ENCODE data around the gene CD200. TPM values are rescaled to one million over a fixed set of nuclear protein-coding genes. Genes with fewer than 3 reads are reported as not detected.

The CD200 gene
- total RNA-seq, 1 experiment from 2014 or later: not detected

DNA sequence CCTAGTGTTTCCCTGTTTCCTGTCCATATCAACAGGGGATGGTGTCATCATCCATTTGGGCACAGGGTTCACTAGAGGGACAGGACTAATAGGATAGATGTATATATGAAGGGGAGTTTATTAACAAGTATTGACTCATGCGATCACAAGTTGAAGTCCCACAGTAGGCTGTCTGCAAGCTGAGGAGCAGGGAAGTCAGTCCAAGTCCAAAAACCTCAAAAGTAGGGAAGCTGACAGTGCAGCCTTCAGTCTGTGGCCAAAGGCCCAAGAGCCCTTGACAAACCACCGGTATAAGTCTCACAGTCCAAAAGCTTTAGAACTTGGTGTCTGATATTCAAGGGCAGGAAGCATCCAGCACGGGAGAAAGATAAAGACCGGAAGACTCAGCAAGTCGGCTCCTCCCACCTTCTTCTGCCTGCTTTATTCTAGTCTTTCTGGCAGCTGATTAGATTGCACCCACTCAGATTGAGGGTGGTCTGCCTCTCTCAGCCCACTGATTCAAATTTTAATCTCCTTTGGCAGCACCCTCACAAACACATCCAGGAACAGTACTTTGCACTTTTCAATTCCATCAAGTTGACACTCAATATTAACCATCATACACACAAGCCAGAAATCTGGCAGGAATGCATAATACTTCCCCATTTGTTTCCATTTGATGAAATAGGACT is 43.4 kb downstream of the CD200 start:
- H3K27ac ChIP-seq (ENCODE audit: low read length): no peak overlapping the region
- CTCF ChIA-PET: no interaction called here
- DNase-seq (ENCODE audit: low read depth, low spot score) (no peak), ATAC-seq (no peak)
- intact Hi-C loops (cut with micrococcal nuclease; ENCODE audit: unreplicated experiment): no loop called here
- no peak overlapping the region for H3K4me3 ChIP-seq (ENCODE audit: low read depth in 2 of 2, low read length in 2 of 2)
- H3K27me3 ChIP-seq (ENCODE audit: control insufficient read depth, insufficient read depth, low read length): no peaks in the 10 kb centered on the region
- in situ Hi-C loops (cut with HindIII; ENCODE audit: low pct_unique_long_range_greater_than_20kb, low sequenced_read_pairs): no loop called here
- TF ChIP-seq TCF7L2 (IDR thresholded peaks at IDR 0.05; ENCODE audit: low read depth, low read length) (no peak), SIN3A (IDR thresholded peaks at IDR 0.05; ENCODE audit: borderline replicate concordance, insufficient read depth, low read depth, low read length) (no peak), POLR2AphosphoS5 (IDR thresholded peaks at IDR 0.05; ENCODE audit: low read depth, low read length) (no peak)
- TF ChIP-seq, protein P1, sequence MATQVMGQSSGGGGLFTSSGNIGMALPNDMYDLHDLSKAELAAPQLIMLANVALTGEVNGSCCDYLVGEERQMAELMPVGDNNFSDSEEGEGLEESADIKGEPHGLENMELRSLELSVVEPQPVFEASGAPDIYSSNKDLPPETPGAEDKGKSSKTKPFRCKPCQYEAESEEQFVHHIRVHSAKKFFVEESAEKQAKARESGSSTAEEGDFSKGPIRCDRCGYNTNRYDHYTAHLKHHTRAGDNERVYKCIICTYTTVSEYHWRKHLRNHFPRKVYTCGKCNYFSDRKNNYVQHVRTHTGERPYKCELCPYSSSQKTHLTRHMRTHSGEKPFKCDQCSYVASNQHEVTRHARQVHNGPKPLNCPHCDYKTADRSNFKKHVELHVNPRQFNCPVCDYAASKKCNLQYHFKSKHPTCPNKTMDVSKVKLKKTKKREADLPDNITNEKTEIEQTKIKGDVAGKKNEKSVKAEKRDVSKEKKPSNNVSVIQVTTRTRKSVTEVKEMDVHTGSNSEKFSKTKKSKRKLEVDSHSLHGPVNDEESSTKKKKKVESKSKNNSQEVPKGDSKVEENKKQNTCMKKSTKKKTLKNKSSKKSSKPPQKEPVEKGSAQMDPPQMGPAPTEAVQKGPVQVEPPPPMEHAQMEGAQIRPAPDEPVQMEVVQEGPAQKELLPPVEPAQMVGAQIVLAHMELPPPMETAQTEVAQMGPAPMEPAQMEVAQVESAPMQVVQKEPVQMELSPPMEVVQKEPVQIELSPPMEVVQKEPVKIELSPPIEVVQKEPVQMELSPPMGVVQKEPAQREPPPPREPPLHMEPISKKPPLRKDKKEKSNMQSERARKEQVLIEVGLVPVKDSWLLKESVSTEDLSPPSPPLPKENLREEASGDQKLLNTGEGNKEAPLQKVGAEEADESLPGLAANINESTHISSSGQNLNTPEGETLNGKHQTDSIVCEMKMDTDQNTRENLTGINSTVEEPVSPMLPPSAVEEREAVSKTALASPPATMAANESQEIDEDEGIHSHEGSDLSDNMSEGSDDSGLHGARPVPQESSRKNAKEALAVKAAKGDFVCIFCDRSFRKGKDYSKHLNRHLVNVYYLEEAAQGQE (IDR thresholded peaks at IDR 0.05; ENCODE audit: insufficient read depth in 1 of 2, low read depth in 2 of 2, low read length in 1 of 2): no peak
- TF ChIP-seq, protein P2, sequence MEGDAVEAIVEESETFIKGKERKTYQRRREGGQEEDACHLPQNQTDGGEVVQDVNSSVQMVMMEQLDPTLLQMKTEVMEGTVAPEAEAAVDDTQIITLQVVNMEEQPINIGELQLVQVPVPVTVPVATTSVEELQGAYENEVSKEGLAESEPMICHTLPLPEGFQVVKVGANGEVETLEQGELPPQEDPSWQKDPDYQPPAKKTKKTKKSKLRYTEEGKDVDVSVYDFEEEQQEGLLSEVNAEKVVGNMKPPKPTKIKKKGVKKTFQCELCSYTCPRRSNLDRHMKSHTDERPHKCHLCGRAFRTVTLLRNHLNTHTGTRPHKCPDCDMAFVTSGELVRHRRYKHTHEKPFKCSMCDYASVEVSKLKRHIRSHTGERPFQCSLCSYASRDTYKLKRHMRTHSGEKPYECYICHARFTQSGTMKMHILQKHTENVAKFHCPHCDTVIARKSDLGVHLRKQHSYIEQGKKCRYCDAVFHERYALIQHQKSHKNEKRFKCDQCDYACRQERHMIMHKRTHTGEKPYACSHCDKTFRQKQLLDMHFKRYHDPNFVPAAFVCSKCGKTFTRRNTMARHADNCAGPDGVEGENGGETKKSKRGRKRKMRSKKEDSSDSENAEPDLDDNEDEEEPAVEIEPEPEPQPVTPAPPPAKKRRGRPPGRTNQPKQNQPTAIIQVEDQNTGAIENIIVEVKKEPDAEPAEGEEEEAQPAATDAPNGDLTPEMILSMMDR (IDR thresholded peaks at IDR 0.05): no peak
- H3K4me1 ChIP-seq (ENCODE audit: control insufficient read depth, insufficient read depth, low read length): no peaks in the 10 kb centered on the region
- no peaks in the 10 kb centered on the region for H3K9me3 ChIP-seq (ENCODE audit: control insufficient read depth, insufficient read depth, low read depth, low read length)
- no peaks in the 10 kb centered on the region for H3K36me3 ChIP-seq (ENCODE audit: control insufficient read depth, insufficient read depth, low read length)
- BruUV-seq (replicated peaks): no TSS peak
- POLR2A ChIA-PET: no interaction called here

DNA sequence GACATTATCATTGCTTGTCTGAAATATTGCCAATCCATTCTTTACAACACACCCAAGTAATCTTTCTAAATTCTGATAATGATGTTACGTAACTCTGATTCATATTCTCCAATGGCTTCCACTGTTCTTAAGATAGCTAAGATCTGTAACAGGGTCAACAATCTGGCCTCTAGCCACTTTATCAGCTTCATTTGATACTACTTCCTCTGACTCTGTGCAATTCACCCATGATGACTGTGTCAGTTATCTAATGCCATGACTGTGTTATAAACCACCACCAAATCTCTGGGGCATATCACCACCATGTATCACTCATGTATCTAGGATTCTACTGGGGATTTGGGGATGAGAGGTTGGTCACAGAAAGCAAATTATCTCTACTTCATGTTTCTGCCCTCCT is 44.0 kb downstream of the CD200 start:
- Histone ChIP-seq H3K9me3 (ENCODE audit: control insufficient read depth, insufficient read depth, low read depth, low read length) (no peaks in the 10 kb centered on the region), H3K36me3 (ENCODE audit: control insufficient read depth, insufficient read depth, low read length) (no peaks in the 10 kb centered on the region), H3K27ac (ENCODE audit: low read length) (no peak overlapping the region), H3K27me3 (ENCODE audit: control insufficient read depth, insufficient read depth, low read length) (no peaks in the 10 kb centered on the region), H3K4me1 (ENCODE audit: control insufficient read depth, insufficient read depth, low read length) (no peaks in the 10 kb centered on the region), H3K4me3 (ENCODE audit: low read depth in 2 of 2, low read length in 2 of 2) (no peak overlapping the region)
- BruUV-seq (replicated peaks): no TSS peak
- TF ChIP-seq, protein P2 (IDR thresholded peaks at IDR 0.05): no peak
- TF ChIP-seq TCF7L2 (IDR thresholded peaks at IDR 0.05; ENCODE audit: low read depth, low read length): no peak
- no peak for TF ChIP-seq POLR2AphosphoS5 (IDR thresholded peaks at IDR 0.05; ENCODE audit: low read depth, low read length)
- TF ChIP-seq, protein P1 (IDR thresholded peaks at IDR 0.05; ENCODE audit: insufficient read depth in 1 of 2, low read depth in 2 of 2, low read length in 1 of 2): no peak
- DNase-seq (ENCODE audit: low read depth, low spot score) (no peak), ATAC-seq (no peak)
- intact Hi-C loops (cut with micrococcal nuclease; ENCODE audit: unreplicated experiment): no loop called here
- CTCF ChIA-PET: no interaction called here
- POLR2A ChIA-PET: no interaction called here
- in situ Hi-C loops (cut with HindIII; ENCODE audit: low pct_unique_long_range_greater_than_20kb, low sequenced_read_pairs): no loop called here
